Lower lobe of right lung (tissue), 2 donors: ENCODE data around the gene OTUD5. TPM values are rescaled to one million over a fixed set of nuclear protein-coding genes. Genes with fewer than 3 reads are reported as not detected.
A peak's percentile ranks its signal among the peaks of the same experiment; 100 is the strongest.

Source experiments
- ATAC-seq, 2 donors: fragments of 200-7000 bp; cut with Tn5 transposase; one replicate each; pipeline ENCODE4 v1.9.1; 2020 to 2022; ENCODE audit warnings: mild to moderate bottlenecking in 2 of 2, moderate library complexity in 2 of 2
- DNase-seq: peaks from one replicate; pipeline ENCODE4 v3.0.0-alpha.2; 2020
- H3K27ac ChIP-seq: fragments of 200-600 bp; one replicate; pipeline ENCODE4 v1.8.0; 2022
- H3K27me3 ChIP-seq: fragments of 200-600 bp; one replicate; pipeline ENCODE4 v1.8.0; 2022; ENCODE audit warnings: low read depth
- H3K36me3 ChIP-seq: fragments of 200-600 bp; one replicate; pipeline ENCODE4 v1.8.0; 2022; ENCODE audit warnings: mild to moderate bottlenecking
- H3K4me1 ChIP-seq: fragments of 200-600 bp; one replicate; pipeline ENCODE4 v1.8.0; 2022
- H3K4me3 ChIP-seq: fragments of 200-600 bp; one replicate; pipeline ENCODE4 v1.8.0; 2022; ENCODE audit warnings: mild to moderate bottlenecking
- H3K9me3 ChIP-seq: fragments of 200-600 bp; one replicate; pipeline ENCODE4 v1.8.0; 2022
- CTCF ChIP-seq: fragments of 200-600 bp; IDR thresholded peaks from one replicate; pipeline ENCODE4 v1.8.0; 2022; ENCODE audit warnings: antibody characterized with exemption, mild to moderate bottlenecking
- intact Hi-C: fragments of 100-400 bp; cut with DNase I; formaldehyde crosslinking; loops from one replicate; pipeline ENCODE4 v1.11.0; 2022
- total RNA-seq: library from RNA; stranded (reverse); fragmentation: NEBNext Ultra II Directional; extraction: Animal tissue kit (Norgen Biotek cat#: 25700); gene quantifications from one replicate; pipeline ENCODE4 v1.2.1, GENCODE V29; 2021
- donor health status: DM: no; HTN: yes; CAD: no; lungs with severe emphysema.

Gene OTUD5
- total RNA-seq, 1 donor from 2014 or later: 45.8 TPM

GRCh38 chrX:48913605-48914366, 43.6 kb downstream of the OTUD5 start:
- Histone ChIP-seq H3K27me3 (no peaks in the 10 kb centered on the region), H3K4me3 (no peak overlapping the region), H3K9me3 (no peaks in the 10 kb centered on the region), H3K36me3 (peaks cover 21% of the 10 kb centered on the region), H3K4me1 (peaks cover 4% of the 10 kb centered on the region), H3K27ac (no peak overlapping the region)
- DNase-seq: no peak
- no peak for ATAC-seq
- intact Hi-C loops: no loop called here
- TF ChIP-seq CTCF: no peak

GRCh38 chrX:48911412-48912182, 45.8 kb downstream of the OTUD5 start, which contains the start of gene SLC35A2:
SLC35A2 (minus strand) TSS chrX:48911646; CDS start chrX:48911636, 10 bp downstream.
- Histone ChIP-seq H3K9me3 (no peaks in the 10 kb centered on the region), H3K4me3 (peak within 1 kb of the TSS; percentile 70), H3K27me3 (no peaks in the 10 kb centered on the region), H3K4me1 (peaks cover 4% of the 10 kb centered on the region), H3K27ac (peak within 1 kb of the TSS; percentile 81), H3K36me3 (peaks cover 24% of the 10 kb centered on the region)
- ATAC-seq (peak; percentile 92 to 94), DNase-seq (peak; percentile 89)
- intact Hi-C loops: no loop called here
- no peak for TF ChIP-seq CTCF

- Histone ChIP-seq H3K9me3 (no peaks in the 10 kb centered on the region), H3K36me3 (peaks cover 29% of the 10 kb centered on the region), H3K27ac (peak overlapping the region; percentile 81), H3K4me1 (peaks cover 4% of the 10 kb centered on the region), H3K4me3 (peak overlapping the region; percentile 70), H3K27me3 (no peaks in the 10 kb centered on the region)
- intact Hi-C loops: no loop called here
- TF ChIP-seq CTCF: no peak
- DNase-seq (no peak), ATAC-seq (peak; percentile 16 to 54)
Observed at GRCh38 chrX:48910926-48911411, 46.4 kb downstream of the OTUD5 start.

- TF ChIP-seq CTCF: no peak
- H3K27ac ChIP-seq: no peak overlapping the region
- no peaks in the 10 kb centered on the region for H3K27me3 ChIP-seq
- no peaks in the 10 kb centered on the region for H3K9me3 ChIP-seq
- ATAC-seq (no peak), DNase-seq (no peak)
- H3K4me3 ChIP-seq: no peak overlapping the region
- intact Hi-C loops: no loop called here
- peaks cover 4% of the 10 kb centered on the region for H3K4me1 ChIP-seq
- peaks cover 32% of the 10 kb centered on the region for H3K36me3 ChIP-seq
Observed at GRCh38 chrX:48909703-48910294, 47.6 kb downstream of the OTUD5 start.

GRCh38 chrX:48908600-48908999, 48.8 kb downstream of the OTUD5 start:
- Histone ChIP-seq H3K4me1 (peaks cover 4% of the 10 kb centered on the region), H3K27me3 (no peaks in the 10 kb centered on the region), H3K36me3 (peaks cover 20% of the 10 kb centered on the region), H3K4me3 (no peak overlapping the region), H3K9me3 (no peaks in the 10 kb centered on the region), H3K27ac (no peak overlapping the region)
- no peak for DNase-seq
- no peak for ATAC-seq
- no peak for TF ChIP-seq CTCF
- intact Hi-C loops: no loop called here
